Esophagus squamous epithelium (tissue), 4 donors: Measurements from ENCODE around the gene SELP.

Experiments used
- POLR2A ChIP-seq, 4 donors: fragments of 450-650 bp; IDR thresholded peaks; one replicate each; pipeline ENCODE4 v1.6.1; 2017; ENCODE audit warnings: antibody characterized with exemption in 4 of 4, mild to moderate bottlenecking in 4 of 4, moderate library complexity in 3 of 4
- TF ChIP-seq, protein P1 (sequence below), 6 experiments: fragments of 450-650 bp in 4 of 6; fragments of 200-600 bp in 2 of 6; sonication (generic) in 2 of 6; IDR thresholded peaks; one replicate each; pipeline ENCODE4 v1.5.1; 2016 to 2019; ENCODE audit warnings: antibody characterized with exemption in 6 of 6, mild to moderate bottlenecking in 4 of 6, moderate library complexity in 4 of 6

DNA sequence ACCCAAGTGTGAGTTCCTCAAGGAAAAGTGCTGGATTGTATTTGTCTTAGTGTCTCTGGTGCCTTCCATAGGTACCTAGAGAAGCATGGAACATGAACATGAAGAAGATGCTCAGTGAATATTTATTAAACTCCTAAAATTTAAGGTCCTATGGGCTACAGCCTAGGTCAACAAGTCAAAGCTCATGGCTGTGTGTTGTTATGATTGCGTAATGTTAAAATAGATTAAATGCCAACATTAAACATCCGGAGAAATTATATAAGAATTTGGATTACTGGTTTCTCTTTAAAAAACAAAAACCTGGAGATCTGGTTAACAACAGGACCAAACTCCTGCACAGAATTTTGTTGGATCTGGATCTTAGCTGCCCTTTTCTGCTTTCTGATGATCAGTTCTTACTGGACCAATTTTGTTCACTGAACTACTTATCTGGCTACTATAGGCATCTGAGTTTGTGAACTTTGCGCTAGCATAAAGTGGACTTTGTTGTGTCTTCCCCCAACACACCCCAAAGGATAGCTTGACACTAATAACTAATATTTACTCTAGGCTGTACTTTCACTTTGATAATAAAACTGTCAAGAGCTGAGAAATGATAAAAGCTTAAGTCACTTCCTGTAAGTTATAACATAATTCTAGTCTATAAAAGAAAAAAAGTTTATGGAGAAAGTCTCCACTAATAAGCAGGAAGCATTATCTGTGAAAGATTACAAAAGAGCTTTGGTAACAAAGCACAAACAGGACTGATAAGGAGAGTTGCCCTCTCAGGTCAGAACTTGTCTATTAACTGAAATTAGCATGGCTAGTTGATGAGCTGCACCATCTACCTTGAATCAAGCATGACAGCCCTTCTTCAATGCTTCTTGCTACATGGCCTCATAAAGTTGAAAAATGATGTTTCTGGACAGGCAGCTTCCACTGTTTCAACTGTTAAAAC lies 64.3 kb downstream of the SELP start:
- no peak for TF ChIP-seq POLR2A (IDR thresholded peaks at IDR 0.05)
- TF ChIP-seq, protein P1, sequence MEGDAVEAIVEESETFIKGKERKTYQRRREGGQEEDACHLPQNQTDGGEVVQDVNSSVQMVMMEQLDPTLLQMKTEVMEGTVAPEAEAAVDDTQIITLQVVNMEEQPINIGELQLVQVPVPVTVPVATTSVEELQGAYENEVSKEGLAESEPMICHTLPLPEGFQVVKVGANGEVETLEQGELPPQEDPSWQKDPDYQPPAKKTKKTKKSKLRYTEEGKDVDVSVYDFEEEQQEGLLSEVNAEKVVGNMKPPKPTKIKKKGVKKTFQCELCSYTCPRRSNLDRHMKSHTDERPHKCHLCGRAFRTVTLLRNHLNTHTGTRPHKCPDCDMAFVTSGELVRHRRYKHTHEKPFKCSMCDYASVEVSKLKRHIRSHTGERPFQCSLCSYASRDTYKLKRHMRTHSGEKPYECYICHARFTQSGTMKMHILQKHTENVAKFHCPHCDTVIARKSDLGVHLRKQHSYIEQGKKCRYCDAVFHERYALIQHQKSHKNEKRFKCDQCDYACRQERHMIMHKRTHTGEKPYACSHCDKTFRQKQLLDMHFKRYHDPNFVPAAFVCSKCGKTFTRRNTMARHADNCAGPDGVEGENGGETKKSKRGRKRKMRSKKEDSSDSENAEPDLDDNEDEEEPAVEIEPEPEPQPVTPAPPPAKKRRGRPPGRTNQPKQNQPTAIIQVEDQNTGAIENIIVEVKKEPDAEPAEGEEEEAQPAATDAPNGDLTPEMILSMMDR (IDR thresholded peaks at IDR 0.05), result no peak
